Breast epithelium (tissue), 3 donors: ENCODE results near the gene BDP1.
"Not testable (repeated sequence)": the region's sequence is repeated elsewhere in the genome, so short reads cannot be mapped to it uniquely, and the experiment has no call there.

Experiments
- CTCF ChIP-seq, 3 donors: fragments of 450-650 bp; IDR thresholded peaks; one replicate each; pipeline ENCODE4 v1.5.1; 2016 to 2017; ENCODE audit warnings: antibody characterized with exemption in 3 of 3, mild to moderate bottlenecking in 3 of 3, moderate library complexity in 3 of 3
- POLR2AphosphoS5 ChIP-seq, 3 donors: sonication (generic); formaldehyde crosslinking; IDR thresholded peaks; one replicate each; pipeline ENCODE4 v1.6.1; 2017; ENCODE audit warnings: antibody characterized with exemption in 3 of 3

- not testable (repeated sequence) for TF ChIP-seq POLR2AphosphoS5, CTCF (IDR thresholded peaks at IDR 0.05)
Measured at GRCh38 chr5:71445523-71446152, 9.8 kb upstream of the BDP1 start.
